SK-N-SH (cell line): ENCODE data around the gene EFNB2. TPM values are rescaled to one million over a fixed set of nuclear protein-coding genes. Genes with fewer than 3 reads are reported as not detected.

ENCODE experiments used
- CTCF ChIA-PET: fragments of 300-600, 350-600 bp; formaldehyde crosslinking; extraction: SDS; loops from one replicate; lab custom pipeline; 2021; lab: Yijun Ruan, JAX
- POLR2A ChIA-PET: fragments of 350-600 bp; sonication (Branson Sonifier 250); formaldehyde crosslinking; extraction: SDS; loops from one replicate; lab custom pipeline; 2020; ENCODE audit warnings: antibody characterized with exemption, inconsistent platforms; lab: Yijun Ruan, JAX
- DNase-seq: peaks from one replicate; pipeline ENCODE4 v3.0.0; 2012
- H2AFZ ChIP-seq: fragments of 200-600 bp; sonication (generic); 2 replicates; pipeline ENCODE4 v1.8.1; 2016; ENCODE audit warnings: antibody characterized with exemption, mild to moderate bottlenecking, low read depth
- H3F3A ChIP-seq: fragments of 200-600 bp; sonication (generic); replicated peaks from 2 replicates; pipeline ENCODE3; 2016; ENCODE audit warnings: antibody characterized with exemption, mild to moderate bottlenecking; ENCODE audit not compliant: insufficient read depth
- H3K27ac ChIP-seq, 2 experiments: fragments of 200-500 bp in 1 of 2; fragments of 200-600 bp in 1 of 2; sonication (Bioruptor generic) in 1 of 2; sonication (generic), shearing (Covaris generic) in 1 of 2; 2 replicates each; pipeline versions ENCODE4 v1.5.1 to v1.6.1; 2014 to 2016; ENCODE audit warnings: low read depth in 2 of 2, inconsistent platforms in 1 of 2, low read length in 1 of 2, mild to moderate bottlenecking in 1 of 2, mixed read lengths in 1 of 2
- H3K27me3 ChIP-seq: fragments of 200-600 bp; sonication (generic), shearing (Covaris generic); 2 replicates; pipeline ENCODE4 v1.6.1; 2016; ENCODE audit warnings: mixed run types; ENCODE audit not compliant: insufficient read depth
- H3K36me3 ChIP-seq, 2 experiments: fragments of 200-500 bp in 1 of 2; fragments of 200-600 bp in 1 of 2; sonication (Bioruptor generic) in 1 of 2; sonication (generic) in 1 of 2; replicated peaks in 1 of 2; 2 replicates each; pipeline versions ENCODE3 to v1.5.1; 2014 to 2016; ENCODE audit warnings: low read length in 1 of 2, mild to moderate bottlenecking in 1 of 2; ENCODE audit not compliant: insufficient read depth in 2 of 2, control insufficient read depth in 1 of 2
- H3K4me1 ChIP-seq, 2 experiments: fragments of 200-500 bp in 1 of 2; fragments of 200-600 bp in 1 of 2; sonication (Bioruptor generic) in 1 of 2; sonication (generic), shearing (Covaris generic) in 1 of 2; 2 replicates each; pipeline versions ENCODE4 v1.5.1 to v1.6.1; 2014 to 2016; ENCODE audit warnings: low read depth in 1 of 2, low read length in 1 of 2, mixed run types in 1 of 2; ENCODE audit not compliant: insufficient read depth in 2 of 2, control insufficient read depth in 1 of 2
- H3K4me2 ChIP-seq: fragments of 200-600 bp; sonication (generic), shearing (Covaris generic); 2 replicates; pipeline ENCODE4 v1.6.1; 2017; ENCODE audit warnings: mixed run types
- H3K4me3 ChIP-seq, 2 experiments: fragments of 200-500 bp in 1 of 2; fragments of 200-600 bp in 1 of 2; sonication (Bioruptor generic) in 1 of 2; sonication (generic), shearing (Covaris generic) in 1 of 2; 2 replicates each; pipeline versions ENCODE4 v1.5.1 to v1.8.1; 2014 to 2016; ENCODE audit warnings: low read depth in 2 of 2, inconsistent platforms in 1 of 2, low read length in 1 of 2, mild to moderate bottlenecking in 1 of 2, mixed read lengths in 1 of 2, moderate library complexity in 1 of 2
- H3K79me2 ChIP-seq: fragments of 200-600 bp; sonication (generic); 2 replicates; pipeline ENCODE4 v1.8.1; 2017; ENCODE audit warnings: mild to moderate bottlenecking; ENCODE audit not compliant: insufficient read depth
- H3K9ac ChIP-seq: fragments of 200-600 bp; sonication (generic); 2 replicates; pipeline ENCODE4 v1.6.1; 2017; ENCODE audit warnings: mixed run types
- H3K9me2 ChIP-seq: fragments of 200-600 bp; sonication (generic); 2 replicates; pipeline ENCODE4 v1.6.1; 2017; ENCODE audit warnings: mixed run types
- H3K9me3 ChIP-seq: fragments of 200-600 bp; sonication (generic); 2 replicates; pipeline ENCODE4 v1.6.1; 2017; ENCODE audit warnings: mixed run types, mild to moderate bottlenecking, moderate library complexity
- H4K20me1 ChIP-seq: fragments of 200-600 bp; sonication (generic); 2 replicates; pipeline ENCODE4 v1.6.1; 2017; ENCODE audit warnings: mild to moderate bottlenecking, mixed run types; ENCODE audit not compliant: insufficient read depth
- CHD2 ChIP-seq: fragments of 150-350 bp; IDR thresholded peaks from 2 replicates; pipeline ENCODE4 v1.6.1; 2018; ENCODE audit warnings: low read length; ENCODE audit not compliant: partially characterized antibody
- EP300 ChIP-seq, 2 experiments: IDR thresholded peaks; 2 replicates each; pipeline versions ENCODE4 v1.4.0 to v1.6.1; 2012; ENCODE audit warnings: borderline replicate concordance in 1 of 2, low read depth in 1 of 2, low read length in 1 of 2
- FOSL2 ChIP-seq: IDR thresholded peaks from 2 replicates; pipeline ENCODE4 v1.4.0; 2012; ENCODE audit warnings: low read depth, mild to moderate bottlenecking, moderate library complexity, borderline replicate concordance
- NFIC ChIP-seq: IDR thresholded peaks from 2 replicates; pipeline ENCODE4 v1.4.0; 2012; ENCODE audit warnings: borderline replicate concordance
- NRF1 ChIP-seq: IDR thresholded peaks from 2 replicates; pipeline ENCODE4 v1.6.1; 2012; ENCODE audit warnings: low read depth, mild to moderate bottlenecking, low read length
- RAD21 ChIP-seq: IDR thresholded peaks from 2 replicates; pipeline ENCODE4 v1.6.1; 2012; ENCODE audit warnings: mild to moderate bottlenecking, low read length
- RFX5 ChIP-seq: IDR thresholded peaks from 2 replicates; pipeline ENCODE4 v1.6.1; 2012; ENCODE audit warnings: mild to moderate bottlenecking, improper control_type of control experiment, low read length
- SMC3 ChIP-seq: IDR thresholded peaks from 2 replicates; pipeline ENCODE4 v1.6.1; 2012; ENCODE audit warnings: low read depth, low read length, improper control_type of control experiment
- TAF1 ChIP-seq: IDR thresholded peaks from 2 replicates; pipeline ENCODE4 v1.6.1; 2012; ENCODE audit warnings: low read depth, mild to moderate bottlenecking, low read length, moderate library complexity, borderline replicate concordance
- TCF12 ChIP-seq: IDR thresholded peaks from 2 replicates; pipeline ENCODE4 v1.4.0; 2012
- TEAD4 ChIP-seq: IDR thresholded peaks from 2 replicates; pipeline ENCODE4 v1.4.0; 2012; ENCODE audit warnings: mild to moderate bottlenecking, borderline replicate concordance; ENCODE audit not compliant: insufficient read depth
- USF1 ChIP-seq: IDR thresholded peaks from 2 replicates; pipeline ENCODE4 v1.4.0; 2012; ENCODE audit warnings: low read depth, borderline replicate concordance
- USF2 ChIP-seq: fragments of 150-350 bp; IDR thresholded peaks from 2 replicates; pipeline ENCODE4 v1.6.1; 2017; ENCODE audit warnings: antibody characterized with exemption, low read length, low read depth, borderline replicate concordance
- ZBTB33 ChIP-seq: IDR thresholded peaks from 2 replicates; pipeline ENCODE4 v1.4.0; 2012; ENCODE audit warnings: low read depth, borderline replicate concordance
- whole genome bisulfite sequencing: methylation state at CpG from one replicate; pipeline ENCODE4 v1.1.6; 2017; ENCODE audit warnings: low lambda C conversion rate; 5-methylcytosine and 5-hydroxymethylcytosine counted together
- polyA plus RNA-seq, 3 experiments: library from polyadenylated mRNA; depleted of rRNA; stranded (reverse); fragments of >200 nt; gene quantifications; 2 replicates each; pipeline ENCODE4 v1.2.3, GENCODE V29; 2012

EFNB2 gene
- polyA plus RNA-seq, 1 of the 3 experiments (the other 2 are of a cell fraction), result 3.0 TPM

GRCh38 chr13:106555631-106556328 is 20.3 kb upstream of the EFNB2 start:
- Histone ChIP-seq H3K9me3 (no peaks in the 10 kb centered on the region), H4K20me1 (peaks cover 45% of the 10 kb centered on the region), H3K36me3 (peaks cover 64 to 78% of the 10 kb centered on the region in 2 experiments), H3K4me1 (peaks cover 0 to 3% of the 10 kb centered on the region in 2 experiments; a peak in 1 of 4 replicates), H3K79me2 (peaks cover 98% of the 10 kb centered on the region), H2AFZ (no peak overlapping the region), H3K27ac (no peak overlapping the region; a peak in 1 of 4 replicates), H3F3A (peaks cover 15% of the 10 kb centered on the region), H3K4me2 (no peak overlapping the region), H3K4me3 (no peak overlapping the region)
- no peak for DNase-seq
- CTCF ChIA-PET, result interaction anchor here (4.0 kb wide), 1 partner anchor 20 kb away, joined by 17 read pairs; the partner anchor contains the start of gene EFNB2
- POLR2A ChIA-PET, result no interaction called here
- 91% methylated on average over 4 of the region's 4 CpGs for WGBS
- TF ChIP-seq SMC3, result no peak
- TF ChIP-seq FOSL2, result peak; percentile 60; the same call in 1 of the 2 replicates
- TF ChIP-seq, all 33 proteins: peak for 1
- H3K27me3 ChIP-seq, result no peaks in the 10 kb centered on the region
- H3K9ac ChIP-seq, result no peak overlapping the region
- no peaks in the 10 kb centered on the region for H3K9me2 ChIP-seq

- Histone ChIP-seq H3K79me2 (peaks cover 100% of the 10 kb centered on the region), H3K9me3 (no peaks in the 10 kb centered on the region), H3K4me1 (no peaks in the 10 kb centered on the region), H3K27ac (no peak overlapping the region; a peak in 1 of 4 replicates), H3F3A (peaks cover 10% of the 10 kb centered on the region), H3K4me3 (no peak overlapping the region), H3K36me3 (peaks cover 56 to 79% of the 10 kb centered on the region in 2 experiments), H3K9me2 (no peaks in the 10 kb centered on the region), H3K4me2 (no peak overlapping the region), H3K27me3 (no peaks in the 10 kb centered on the region), H4K20me1 (peaks cover 39% of the 10 kb centered on the region), H3K9ac (no peak overlapping the region), H2AFZ (no peak overlapping the region)
- WGBS, result 89% methylated on average over 3 of the region's 3 CpGs
- no peak for TF ChIP-seq USF1
- no peak for TF ChIP-seq RFX5
- no peak for TF ChIP-seq USF2
- TF ChIP-seq RAD21, result no peak
- no peak for TF ChIP-seq ZBTB33
- TF ChIP-seq CHD2, result no peak
- no peak for TF ChIP-seq EP300 (IDR thresholded peaks at IDR 0.05; ENCODE audit: borderline replicate concordance in 1 of 2, low read depth in 1 of 2, low read length in 1 of 2)
- no peak for TF ChIP-seq TEAD4
- TF ChIP-seq TCF12, result no peak
- no peak for TF ChIP-seq TAF1
- no peak for TF ChIP-seq NFIC
- TF ChIP-seq NRF1, result no peak
- CTCF ChIA-PET, result no interaction called here
- DNase-seq, result no peak
- POLR2A ChIA-PET, result no interaction called here
Measured at GRCh38 chr13:106551751-106552150, 16.3 kb upstream of the EFNB2 start.
